Left ventricle myocardium inferior (tissue), 1 donor: Measurements from ENCODE around the gene HGF. TPM values are rescaled to one million over a fixed set of nuclear protein-coding genes. Genes with fewer than 3 reads are reported as not detected.

Source experiments
- DNase-seq: peaks from one replicate; pipeline ENCODE4 v3.0.0-alpha.2; 2020
- H3K27ac ChIP-seq: fragments of 200-600 bp; replicated peaks from 2 replicates; pipeline ENCODE4 v1.8.0; 2021
- H3K27me3 ChIP-seq: fragments of 200-600 bp; 2 replicates; pipeline ENCODE4 v1.8.0; 2021; ENCODE audit warnings: low read depth
- H3K36me3 ChIP-seq: fragments of 200-600 bp; 2 replicates; pipeline ENCODE4 v1.8.0; 2021
- H3K4me1 ChIP-seq: fragments of 200-600 bp; 2 replicates; pipeline ENCODE4 v1.8.0; 2021
- H3K4me3 ChIP-seq: fragments of 200-600 bp; 2 replicates; pipeline ENCODE4 v1.8.0; 2021; ENCODE audit warnings: mild to moderate bottlenecking, moderate library complexity
- H3K9me3 ChIP-seq: fragments of 200-600 bp; replicated peaks from 2 replicates; pipeline ENCODE4 v1.8.0; 2021
- intact Hi-C: fragments of 100-400 bp; cut with micrococcal nuclease; formaldehyde crosslinking; loops from one replicate; pipeline ENCODE4 v1.11.0; 2022
- total RNA-seq: library from RNA; stranded (reverse); fragmentation: NEBNext Ultra II Directional; extraction: Animal tissue kit (Norgen Biotek cat#: 25700); gene quantifications from one replicate; pipeline ENCODE4 v1.2.1, GENCODE V29; 2021
- TF ChIP-seq, protein P1 (sequence below): fragments of 200-600 bp; IDR thresholded peaks from 2 replicates; pipeline ENCODE4 v1.8.0; 2021; ENCODE audit warnings: antibody characterized with exemption, mild to moderate bottlenecking, borderline replicate concordance
- donor health status: DM: no; HTN: yes; CAD: no; lungs with severe emphysema.

Gene HGF
- total RNA-seq, 1 donor from 2014 or later: 2.3 TPM

DNA sequence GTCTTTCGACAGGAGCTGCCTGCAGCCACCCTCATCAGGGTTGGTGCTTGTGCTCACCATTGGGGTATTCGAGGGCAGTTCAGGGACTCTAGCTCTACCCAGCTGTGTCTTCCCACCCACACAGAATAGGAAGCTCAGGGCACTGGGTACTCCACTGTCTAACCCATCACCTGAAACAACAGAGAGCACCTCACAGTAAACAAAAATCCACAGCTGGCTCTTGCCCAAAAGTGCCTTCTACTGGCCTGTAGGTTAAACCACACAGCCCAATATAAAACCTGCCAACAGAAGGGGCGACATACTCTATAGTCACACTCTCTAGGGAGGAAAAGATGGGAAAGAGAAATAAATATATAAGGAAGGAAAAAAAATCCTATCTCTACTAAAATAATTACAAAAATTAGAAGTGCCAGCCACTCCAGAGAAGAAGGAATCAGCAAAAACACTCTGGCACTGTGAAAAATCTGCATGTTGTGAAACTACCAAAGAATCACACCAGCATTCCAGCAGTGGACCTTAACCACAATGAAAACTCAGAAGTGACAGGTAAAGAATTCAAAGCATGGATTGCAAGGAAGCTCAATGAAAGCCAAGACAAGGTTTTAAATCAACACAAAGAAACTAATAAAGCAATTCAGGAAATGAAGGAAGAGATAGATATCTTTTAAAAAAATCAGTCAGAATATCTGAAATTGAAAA, 110.0 kb downstream of the HGF start:
- no peak for DNase-seq
- no peaks in the 10 kb centered on the region for H3K9me3 ChIP-seq
- H3K27ac ChIP-seq: no peak overlapping the region
- H3K4me1 ChIP-seq: no peaks in the 10 kb centered on the region
- TF ChIP-seq, protein P1, sequence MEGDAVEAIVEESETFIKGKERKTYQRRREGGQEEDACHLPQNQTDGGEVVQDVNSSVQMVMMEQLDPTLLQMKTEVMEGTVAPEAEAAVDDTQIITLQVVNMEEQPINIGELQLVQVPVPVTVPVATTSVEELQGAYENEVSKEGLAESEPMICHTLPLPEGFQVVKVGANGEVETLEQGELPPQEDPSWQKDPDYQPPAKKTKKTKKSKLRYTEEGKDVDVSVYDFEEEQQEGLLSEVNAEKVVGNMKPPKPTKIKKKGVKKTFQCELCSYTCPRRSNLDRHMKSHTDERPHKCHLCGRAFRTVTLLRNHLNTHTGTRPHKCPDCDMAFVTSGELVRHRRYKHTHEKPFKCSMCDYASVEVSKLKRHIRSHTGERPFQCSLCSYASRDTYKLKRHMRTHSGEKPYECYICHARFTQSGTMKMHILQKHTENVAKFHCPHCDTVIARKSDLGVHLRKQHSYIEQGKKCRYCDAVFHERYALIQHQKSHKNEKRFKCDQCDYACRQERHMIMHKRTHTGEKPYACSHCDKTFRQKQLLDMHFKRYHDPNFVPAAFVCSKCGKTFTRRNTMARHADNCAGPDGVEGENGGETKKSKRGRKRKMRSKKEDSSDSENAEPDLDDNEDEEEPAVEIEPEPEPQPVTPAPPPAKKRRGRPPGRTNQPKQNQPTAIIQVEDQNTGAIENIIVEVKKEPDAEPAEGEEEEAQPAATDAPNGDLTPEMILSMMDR: no peak
- no peak overlapping the region for H3K4me3 ChIP-seq
- no peaks in the 10 kb centered on the region for H3K27me3 ChIP-seq
- H3K36me3 ChIP-seq: no peaks in the 10 kb centered on the region
- intact Hi-C loops: no loop called here

DNA sequence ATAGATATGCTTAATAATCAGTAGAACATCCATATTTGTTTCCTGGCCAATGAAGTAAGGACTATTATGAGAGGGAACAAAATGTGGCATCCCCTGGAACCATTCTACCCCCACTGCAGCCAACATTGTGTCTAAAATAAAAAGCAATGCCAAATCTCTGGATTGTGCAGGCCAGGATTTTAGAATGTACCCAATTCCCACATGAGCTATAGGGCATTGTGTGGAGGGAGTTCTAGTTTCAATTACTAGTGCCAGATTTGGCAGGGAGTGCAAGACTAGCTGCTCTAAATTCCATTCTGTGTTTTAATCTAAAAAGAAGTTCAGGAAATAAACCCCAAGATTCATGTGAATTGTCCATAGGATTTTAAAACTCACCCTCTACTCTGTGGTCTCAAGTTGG, 112.3 kb downstream of the HGF start:
- Histone ChIP-seq H3K27me3 (no peaks in the 10 kb centered on the region), H3K9me3 (peaks cover 10% of the 10 kb centered on the region), H3K4me1 (no peaks in the 10 kb centered on the region), H3K36me3 (no peaks in the 10 kb centered on the region), H3K27ac (no peak overlapping the region), H3K4me3 (no peak overlapping the region)
- TF ChIP-seq, protein P1: no peak
- intact Hi-C loops: no loop called here
- DNase-seq: no peak

DNA sequence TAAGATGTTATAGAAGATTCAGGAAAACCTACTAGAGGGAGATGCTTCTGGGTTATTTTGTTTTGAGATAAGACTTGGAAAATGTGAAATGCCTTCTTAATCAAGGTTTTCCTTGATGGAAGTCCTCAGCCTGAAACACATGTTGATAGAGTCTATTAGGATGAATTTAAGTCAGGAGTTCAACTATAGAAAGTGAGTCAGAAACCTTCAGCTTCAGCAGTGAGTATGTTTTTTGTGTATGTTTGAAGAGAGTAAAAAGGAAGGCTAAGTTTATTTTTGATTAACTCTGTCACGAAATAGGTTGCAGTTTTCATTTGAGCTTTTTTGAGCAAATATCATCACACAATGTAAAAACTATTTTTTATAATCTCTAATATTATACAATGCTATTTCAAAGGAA, 114.6 kb downstream of the HGF start:
- Histone ChIP-seq H3K4me1 (no peaks in the 10 kb centered on the region), H3K27me3 (no peaks in the 10 kb centered on the region), H3K9me3 (peaks cover 27% of the 10 kb centered on the region), H3K27ac (no peak overlapping the region), H3K4me3 (no peak overlapping the region), H3K36me3 (no peaks in the 10 kb centered on the region)
- TF ChIP-seq, protein P1: no peak
- DNase-seq: no peak
- intact Hi-C loops: no loop called here

DNA sequence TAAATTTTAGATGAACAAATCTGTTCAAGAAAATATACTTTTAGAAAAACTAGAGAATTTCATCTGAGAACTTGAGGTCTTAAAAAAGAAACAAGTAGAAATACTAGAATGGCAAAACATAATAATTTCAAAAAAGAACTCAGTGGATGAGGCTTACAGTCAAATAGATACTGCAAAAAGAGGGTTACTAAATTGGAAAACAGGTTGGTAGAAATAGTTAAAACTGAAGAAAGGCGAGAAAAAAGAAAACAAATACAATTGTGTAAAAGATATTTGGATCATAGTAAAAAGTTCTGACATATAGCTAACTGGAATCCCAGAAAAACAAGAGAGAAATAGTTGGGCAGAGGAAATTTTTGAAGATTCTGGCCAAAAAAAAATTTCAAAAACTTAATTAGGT, 117.6 kb downstream of the HGF start:
- Histone ChIP-seq H3K27ac (no peak overlapping the region), H3K4me3 (no peak overlapping the region), H3K27me3 (no peaks in the 10 kb centered on the region), H3K9me3 (peaks cover 27% of the 10 kb centered on the region), H3K4me1 (no peaks in the 10 kb centered on the region), H3K36me3 (no peaks in the 10 kb centered on the region)
- TF ChIP-seq, protein P1: no peak
- DNase-seq: no peak
- intact Hi-C loops: no loop called here
